Activated naive CD8-positive, alpha-beta T cell treated with anti-CD3 and anti-CD28 coated beads, Interleukin-2, amount 10 ng/mL, durations not matched to agents 7 days and 5 days (primary cell): ENCODE data around the gene SEMA3F. TPM values are rescaled to one million over a fixed set of nuclear protein-coding genes. Genes with fewer than 3 reads are reported as not detected.
A peak's percentile ranks its signal among the peaks of the same experiment; 100 is the strongest.

ENCODE experiments used
- ATAC-seq: fragments of 150-1000 bp; cut with Tn5 transposase; one replicate; pipeline ENCODE4 v1.10.0; 2021; ENCODE audit warnings: low read depth, moderate library complexity
- POLR2A ChIA-PET: fragments of 350-600 bp; sonication (Branson Sonifier 250); formaldehyde crosslinking; loops from one replicate; lab custom pipeline; 2021; ENCODE audit warnings: antibody characterized with exemption; lab: Charles Lee
- DNase-seq: peaks from one replicate; pipeline ENCODE4 v3.0.0; 2021
- H3K27ac Mint-ChIP-seq: one replicate; pipeline ENCODE4 v1.8.0; 2022; ENCODE audit warnings: mild to moderate bottlenecking, mixed read lengths
- H3K27me3 Mint-ChIP-seq: one replicate; pipeline ENCODE4 v1.8.0; 2022; ENCODE audit warnings: mild to moderate bottlenecking, moderate library complexity, mixed read lengths
- H3K36me3 Mint-ChIP-seq: one replicate; pipeline ENCODE4 v1.8.0; 2021; ENCODE audit warnings: mild to moderate bottlenecking, mixed read lengths
- H3K4me1 Mint-ChIP-seq: one replicate; pipeline ENCODE4 v1.8.0; 2021; ENCODE audit warnings: mixed read lengths
- H3K4me3 Mint-ChIP-seq: one replicate; pipeline ENCODE4 v1.8.0; 2022; ENCODE audit warnings: mild to moderate bottlenecking, moderate library complexity, mixed read lengths
- H3K9me3 Mint-ChIP-seq: one replicate; pipeline ENCODE4 v1.8.0; 2021; ENCODE audit warnings: mixed read lengths
- total RNA-seq, 2 experiments: library from RNA; stranded (reverse); gene quantifications; one replicate each; pipeline ENCODE4 v1.2.3, GENCODE V29; 2021

The SEMA3F gene
- under 1 TPM in 1 of 2 experiments, not detected in 1; 0.09 TPM for total RNA-seq

DNA sequence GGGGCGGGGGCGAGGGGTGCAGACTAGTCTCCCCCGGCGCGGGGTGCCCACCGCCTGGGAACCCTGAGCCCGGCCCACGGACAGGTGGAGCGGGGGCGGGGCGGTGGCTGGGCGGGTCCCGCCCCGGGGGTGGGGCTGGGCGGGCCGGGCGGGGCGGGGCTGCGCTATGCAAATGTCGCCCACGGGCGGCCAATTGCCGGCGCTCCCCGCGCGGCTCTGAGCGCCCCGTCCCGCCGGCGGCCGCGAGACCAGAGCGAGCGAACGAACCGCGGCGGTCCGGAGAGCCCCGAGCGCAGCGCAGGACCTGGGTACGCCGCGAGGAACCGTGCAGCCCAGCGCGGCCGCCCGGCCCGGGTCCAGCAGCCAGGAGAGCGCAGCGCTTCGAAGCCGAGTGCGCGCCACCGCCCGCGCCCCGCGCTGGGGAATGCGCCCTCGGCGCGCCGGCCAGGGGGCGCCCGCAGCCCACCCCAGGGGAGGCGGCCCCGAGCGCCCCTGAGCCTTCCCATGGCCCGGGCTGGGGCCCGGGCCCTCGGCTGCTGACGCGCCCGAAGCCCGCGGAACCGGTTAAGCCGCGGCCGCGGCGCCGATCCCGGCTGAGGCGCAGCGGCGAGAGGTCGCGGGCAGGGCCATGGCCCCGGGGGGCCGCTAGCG, at the start of gene SEMA3F:
SEMA3F (plus strand) TSS at position 485 of the 651 bp plus-strand sequence. CDS start 4,299 bp downstream, outside the sequence.
- POLR2A ChIA-PET = no interaction called here
- Mint-ChIP-seq H3K36me3 (no peaks in the 10 kb centered on the region), H3K27me3 (peaks cover 37% of the 10 kb centered on the region), H3K4me3 (peak within 1 kb of the TSS; percentile 73), H3K9me3 (no peaks in the 10 kb centered on the region), H3K4me1 (peaks cover 11% of the 10 kb centered on the region), H3K27ac (no peak within 1 kb of the TSS)
- DNase-seq (peak; percentile 81), ATAC-seq (peak; percentile 93)

- Mint-ChIP-seq H3K9me3 (no peaks in the 10 kb centered on the region), H3K36me3 (peaks cover 51% of the 10 kb centered on the region), H3K27me3 (no peaks in the 10 kb centered on the region), H3K4me1 (peaks cover 3% of the 10 kb centered on the region), H3K4me3 (no peak overlapping the region), H3K27ac (no peak overlapping the region)
- no peak for DNase-seq
- ATAC-seq = no peak
- POLR2A ChIA-PET = interaction anchor here (0.7 kb wide), 1 partner anchor 23 kb away, joined by 6 read pairs; no protein-coding TSS in a partner anchor
Observed at GRCh38 chr3:50111757-50112156, 43.4 kb upstream of the SEMA3F start.

DNA sequence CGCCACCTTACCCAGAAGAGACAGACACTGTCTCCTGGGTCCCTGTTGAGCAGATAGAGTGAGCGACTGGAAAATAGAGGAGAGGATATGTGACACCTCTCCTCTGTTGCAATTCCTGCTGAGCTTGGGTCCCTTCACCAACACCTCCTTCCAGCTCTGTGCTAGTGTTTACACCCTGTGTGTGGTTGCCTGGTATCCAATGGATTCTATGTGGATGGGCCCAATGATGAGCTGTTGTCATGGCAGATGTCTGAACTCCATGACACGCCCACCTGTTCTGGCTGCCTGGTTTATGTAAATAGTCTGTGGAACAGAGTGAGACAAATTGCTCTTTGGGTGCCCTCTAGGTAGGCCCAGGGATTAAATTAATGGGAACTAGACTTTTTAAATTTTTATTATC, 42.7 kb upstream of the SEMA3F start:
- no peak for ATAC-seq
- Mint-ChIP-seq H3K36me3 (peaks cover 47% of the 10 kb centered on the region), H3K27ac (no peak overlapping the region), H3K27me3 (no peaks in the 10 kb centered on the region), H3K9me3 (no peaks in the 10 kb centered on the region), H3K4me1 (peaks cover 2% of the 10 kb centered on the region), H3K4me3 (no peak overlapping the region)
- DNase-seq = no peak
- POLR2A ChIA-PET = interaction anchor here (0.7 kb wide), 1 partner anchor 22 kb away, joined by 6 read pairs; no protein-coding TSS in a partner anchor

DNA sequence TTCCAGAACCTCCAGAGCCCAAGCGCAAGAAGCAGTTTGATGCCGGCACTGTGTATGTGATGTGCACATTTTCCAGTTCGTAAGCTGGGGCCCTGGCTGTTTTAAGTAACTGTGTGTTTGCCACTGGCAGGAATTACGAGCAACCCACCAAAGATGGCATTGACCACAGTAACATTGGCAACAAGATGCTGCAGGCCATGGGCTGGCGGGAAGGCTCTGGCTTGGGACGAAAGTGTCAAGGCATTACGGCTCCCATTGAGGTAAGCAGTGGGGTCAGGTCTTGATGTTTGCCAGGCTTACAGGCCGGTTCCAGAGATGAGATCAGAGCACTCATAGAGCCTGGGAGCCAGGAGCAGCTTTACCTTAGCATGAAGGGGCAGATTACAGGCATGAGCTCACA, 38.0 kb upstream of the SEMA3F start:
- POLR2A ChIA-PET = no interaction called here
- ATAC-seq = no peak
- H3K36me3 Mint-ChIP-seq = peaks cover 26% of the 10 kb centered on the region
- no peaks in the 10 kb centered on the region for H3K27me3 Mint-ChIP-seq
- H3K4me1 Mint-ChIP-seq = no peaks in the 10 kb centered on the region
- DNase-seq = no peak
- H3K4me3 Mint-ChIP-seq = no peak overlapping the region
- no peak overlapping the region for H3K27ac Mint-ChIP-seq
- H3K9me3 Mint-ChIP-seq = no peaks in the 10 kb centered on the region

DNA sequence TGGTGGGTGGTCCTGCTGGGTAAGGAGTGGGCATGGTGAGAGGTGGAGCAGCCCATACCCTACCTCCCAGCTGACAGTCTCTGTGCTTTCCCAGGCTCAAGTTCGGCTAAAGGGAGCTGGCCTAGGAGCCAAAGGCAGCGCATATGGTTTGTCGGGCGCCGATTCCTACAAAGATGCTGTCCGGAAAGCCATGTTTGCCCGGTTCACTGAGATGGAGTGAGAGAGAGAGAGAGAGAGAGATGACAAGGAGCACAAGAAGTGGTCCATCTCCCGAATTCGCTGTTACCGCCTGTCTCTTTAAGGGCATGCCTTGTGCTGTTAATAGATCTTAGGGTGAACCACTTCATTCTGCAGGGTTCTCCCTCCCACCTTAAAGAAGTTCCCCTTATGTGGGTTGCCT, 36.9 kb upstream of the SEMA3F start:
- ATAC-seq (no peak), DNase-seq (no peak)
- Mint-ChIP-seq H3K4me1 (no peaks in the 10 kb centered on the region), H3K27me3 (no peaks in the 10 kb centered on the region), H3K36me3 (peaks cover 24% of the 10 kb centered on the region), H3K27ac (no peak overlapping the region), H3K9me3 (no peaks in the 10 kb centered on the region), H3K4me3 (no peak overlapping the region)
- POLR2A ChIA-PET = interaction anchor here (0.6 kb wide), 1 partner anchor 199 kb away, joined by 3 read pairs; no protein-coding TSS in a partner anchor

GRCh38 chr3:50119786-50120185, 35.3 kb upstream of the SEMA3F start:
- ATAC-seq (no peak), DNase-seq (no peak)
- H3K36me3 Mint-ChIP-seq = peaks cover 16% of the 10 kb centered on the region
- no peaks in the 10 kb centered on the region for H3K4me1 Mint-ChIP-seq
- no peak overlapping the region for H3K4me3 Mint-ChIP-seq
- no peaks in the 10 kb centered on the region for H3K9me3 Mint-ChIP-seq
- H3K27ac Mint-ChIP-seq = no peak overlapping the region
- POLR2A ChIA-PET = interaction anchor here (1.1 to 1.3 kb wide), 2 partner anchors 106 to 127 kb away, joined by 3 to 4 read pairs; no protein-coding TSS in a partner anchor
- no peaks in the 10 kb centered on the region for H3K27me3 Mint-ChIP-seq

GRCh38 chr3:50120364-50121071, 34.6 kb upstream of the SEMA3F start:
- ATAC-seq (no peak), DNase-seq (no peak)
- H3K36me3 Mint-ChIP-seq = peaks cover 12% of the 10 kb centered on the region
- no peaks in the 10 kb centered on the region for H3K4me1 Mint-ChIP-seq
- H3K4me3 Mint-ChIP-seq = no peak overlapping the region
- POLR2A ChIA-PET = interaction anchor here (0.5 to 1.3 kb wide), 5 partner anchors 20 to 1151 kb away, joined by 3 to 5 read pairs (median 4); no protein-coding TSS in a partner anchor
- no peaks in the 10 kb centered on the region for H3K9me3 Mint-ChIP-seq
- H3K27me3 Mint-ChIP-seq = no peaks in the 10 kb centered on the region
- no peak overlapping the region for H3K27ac Mint-ChIP-seq

- Mint-ChIP-seq H3K9me3 (no peaks in the 10 kb centered on the region), H3K27me3 (no peaks in the 10 kb centered on the region), H3K36me3 (peaks cover 4% of the 10 kb centered on the region), H3K27ac (no peak overlapping the region), H3K4me1 (no peaks in the 10 kb centered on the region), H3K4me3 (no peak overlapping the region)
- POLR2A ChIA-PET = interaction anchor here (0.5 to 1.3 kb wide), 4 partner anchors 21 to 1152 kb away, joined by 3 to 5 read pairs (median 4); no protein-coding TSS in a partner anchor
- peak; percentile 83 for ATAC-seq
- peak; percentile 78 for DNase-seq
Observed at GRCh38 chr3:50121072-50122032, 33.8 kb upstream of the SEMA3F start.

- H3K27me3 Mint-ChIP-seq = no peaks in the 10 kb centered on the region
Observed at GRCh38 chr3:50122071-50122470, 33.1 kb upstream of the SEMA3F start.

GRCh38 chr3:50122661-50123391, 32.3 kb upstream of the SEMA3F start:
- H3K4me1 Mint-ChIP-seq = no peaks in the 10 kb centered on the region
- DNase-seq (no peak), ATAC-seq (no peak)
- POLR2A ChIA-PET = interaction anchor here (0.6 kb wide), 1 partner anchor 377 kb away, joined by 3 read pairs; no protein-coding TSS in a partner anchor
- no peak overlapping the region for H3K4me3 Mint-ChIP-seq
- no peaks in the 10 kb centered on the region for H3K9me3 Mint-ChIP-seq
- no peak overlapping the region for H3K27ac Mint-ChIP-seq
- H3K36me3 Mint-ChIP-seq = peaks cover 2% of the 10 kb centered on the region
- no peaks in the 10 kb centered on the region for H3K27me3 Mint-ChIP-seq

More at GRCh38 chr3:50122071-50122470, 33.1 kb upstream of the SEMA3F start:
- no peak for DNase-seq
- Mint-ChIP-seq H3K36me3 (peaks cover 2% of the 10 kb centered on the region), H3K4me1 (no peaks in the 10 kb centered on the region), H3K27ac (no peak overlapping the region), H3K4me3 (no peak overlapping the region), H3K9me3 (no peaks in the 10 kb centered on the region)
- no peak for ATAC-seq
- POLR2A ChIA-PET = interaction anchor here (0.6 kb wide), 1 partner anchor 376 kb away, joined by 3 read pairs; no protein-coding TSS in a partner anchor

DNA sequence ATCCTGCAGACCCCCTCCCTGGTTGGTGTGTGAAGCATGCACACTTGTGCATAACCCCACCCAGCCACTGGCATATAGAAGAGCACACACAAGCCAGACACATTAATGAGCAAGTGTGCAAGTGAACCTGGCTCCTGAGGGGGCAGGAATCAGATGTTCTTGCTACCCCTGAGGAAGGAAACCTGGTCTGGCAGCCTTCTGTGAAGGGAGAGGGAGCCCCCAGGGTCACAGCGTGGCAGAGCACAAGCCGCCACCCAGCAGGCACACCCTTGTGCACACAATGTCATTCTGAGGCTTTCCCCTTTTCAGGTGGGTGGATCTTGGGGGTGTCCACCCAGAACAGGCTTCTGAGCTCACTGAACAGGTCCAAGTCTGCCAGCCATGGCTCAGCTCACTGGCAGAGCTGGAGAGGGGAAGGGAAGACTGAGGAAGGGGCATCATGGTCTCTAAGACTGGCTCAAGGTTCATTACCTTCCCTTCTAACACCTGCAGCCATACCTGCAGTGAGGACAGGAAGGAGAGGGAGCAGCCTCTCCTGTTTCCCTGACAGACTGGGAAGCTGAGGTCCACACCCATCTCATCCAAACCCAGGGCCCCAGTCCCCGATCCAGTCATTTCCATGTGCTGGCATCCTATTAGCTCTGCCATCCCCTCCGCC, 31.6 kb upstream of the SEMA3F start:
- H3K36me3 Mint-ChIP-seq = peaks cover under 1% of the 10 kb centered on the region
- POLR2A ChIA-PET = no interaction called here
- H3K27ac Mint-ChIP-seq = no peak overlapping the region
- no peak for DNase-seq
- no peak for ATAC-seq
- H3K4me3 Mint-ChIP-seq = no peak overlapping the region
- H3K4me1 Mint-ChIP-seq = no peaks in the 10 kb centered on the region
- no peaks in the 10 kb centered on the region for H3K9me3 Mint-ChIP-seq
- H3K27me3 Mint-ChIP-seq = no peaks in the 10 kb centered on the region
